Prostate gland (tissue), 2 donors: ENCODE data around the gene AREG. TPM values are rescaled to one million over a fixed set of nuclear protein-coding genes. Genes with fewer than 3 reads are reported as not detected.

ENCODE experiments used
- DNase-seq: peaks from one replicate; pipeline ENCODE4 v3.0.0-alpha.2; 2019; ENCODE audit warnings: low spot score
- H3K27ac ChIP-seq, 2 donors: fragments of 200-600 bp; sonication (generic); 2 replicates each; pipeline ENCODE4 v1.5.1; 2017 to 2019
- H3K27me3 ChIP-seq: fragments of 200-600 bp; sonication (generic); replicated peaks from 2 replicates; pipeline ENCODE4 v1.5.1; 2019; ENCODE audit not compliant: insufficient read depth
- H3K36me3 ChIP-seq, 2 donors: fragments of 200-600 bp; sonication (generic); 1 replicate in 1 of 2; 2 replicates in 1 of 2; pipeline versions ENCODE4 v1.5.1 to v1.8.1; 2017 to 2019
- H3K4me1 ChIP-seq: fragments of 200-600 bp; sonication (generic); replicated peaks from 2 replicates; pipeline ENCODE4 v1.5.1; 2019
- H3K4me3 ChIP-seq, 2 donors: fragments of 200-600 bp; sonication (generic); 2 replicates each; pipeline ENCODE4 v1.5.1; 2017 to 2019
- H3K9me3 ChIP-seq: fragments of 200-600 bp; sonication (generic); 2 replicates; pipeline ENCODE4 v1.5.1; 2017
- CTCF ChIP-seq, 4 experiments: fragments of 200-600 bp in 2 of 4; fragments of 450-650 bp in 2 of 4; sonication (generic) in 2 of 4; IDR thresholded peaks; 1 replicate in 3 of 4; 2 replicates in 1 of 4; pipeline ENCODE4 v1.5.1; 2016 to 2019; ENCODE audit warnings: antibody characterized with exemption in 4 of 4, mild to moderate bottlenecking in 2 of 4, moderate library complexity in 2 of 4
- POLR2A ChIP-seq: fragments of 450-650 bp; IDR thresholded peaks from one replicate; pipeline ENCODE4 v1.6.1; 2016; ENCODE audit warnings: antibody characterized with exemption, mild to moderate bottlenecking
- POLR2AphosphoS5 ChIP-seq: sonication (generic); formaldehyde crosslinking; IDR thresholded peaks from one replicate; pipeline ENCODE4 v1.6.1; 2017; ENCODE audit warnings: antibody characterized with exemption
- WGBS: methylation state at CpG from one replicate; pipeline ENCODE4 v1.1.5; 2018; 5-methylcytosine and 5-hydroxymethylcytosine counted together
- intact Hi-C: fragments of 100-400 bp; cut with DNase I; formaldehyde crosslinking; loops from one replicate; pipeline ENCODE4 v1.14.2; 2022
- total RNA-seq, 2 donors: library from RNA; depleted of rRNA; stranded (reverse); fragments of >200 nt; gene quantifications; one replicate each; pipeline ENCODE4 v1.1.0, GENCODE V29; 2016

Gene AREG
- total RNA-seq, 2 donors from 2014 or later, result 4.2 to 17.1 TPM

DNA sequence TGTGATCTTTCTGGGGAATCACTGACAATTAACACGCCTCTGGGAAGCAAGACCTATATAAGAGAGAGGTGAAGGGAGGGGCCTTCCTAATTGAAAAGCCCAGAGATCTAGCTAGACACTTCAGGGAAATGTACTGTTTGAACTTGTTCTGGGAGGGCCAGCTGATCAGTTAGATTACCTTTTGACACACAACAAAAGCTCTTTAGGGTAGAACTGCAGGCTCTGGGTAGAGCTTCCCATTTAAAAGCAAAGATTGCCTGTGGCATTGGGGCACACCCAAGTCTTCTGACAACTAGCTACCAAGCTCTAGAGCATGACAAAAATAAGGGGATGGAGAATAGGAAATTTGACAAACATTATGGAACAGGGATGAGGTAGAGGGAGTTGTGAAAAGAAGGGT, 26.3 kb downstream of the AREG start:
- H3K27ac ChIP-seq, result no peak overlapping the region
- H3K27me3 ChIP-seq, result no peaks in the 10 kb centered on the region
- 65% methylated on average over 1 of the region's 1 CpG for WGBS
- TF ChIP-seq POLR2A (no peak), POLR2AphosphoS5 (no peak), CTCF (IDR thresholded peaks at IDR 0.05) (no peak)
- H3K9me3 ChIP-seq, result no peaks in the 10 kb centered on the region
- DNase-seq, result no peak
- no peaks in the 10 kb centered on the region for H3K4me1 ChIP-seq
- intact Hi-C loops, result no loop called here
- no peak overlapping the region for H3K4me3 ChIP-seq
- H3K36me3 ChIP-seq, result no peaks in the 10 kb centered on the region

GRCh38 chr4:74473155-74473811, 28.3 kb downstream of the AREG start:
- Histone ChIP-seq H3K36me3 (no peaks in the 10 kb centered on the region), H3K9me3 (no peaks in the 10 kb centered on the region), H3K4me1 (no peaks in the 10 kb centered on the region), H3K27me3 (no peaks in the 10 kb centered on the region), H3K27ac (no peak overlapping the region), H3K4me3 (no peak overlapping the region)
- intact Hi-C loops, result no loop called here
- peak; percentile 23 for DNase-seq
- 44% methylated on average over 5 of the region's 5 CpGs for WGBS
- TF ChIP-seq POLR2A, result no peak
- TF ChIP-seq POLR2AphosphoS5, result peak; percentile 20

DNA sequence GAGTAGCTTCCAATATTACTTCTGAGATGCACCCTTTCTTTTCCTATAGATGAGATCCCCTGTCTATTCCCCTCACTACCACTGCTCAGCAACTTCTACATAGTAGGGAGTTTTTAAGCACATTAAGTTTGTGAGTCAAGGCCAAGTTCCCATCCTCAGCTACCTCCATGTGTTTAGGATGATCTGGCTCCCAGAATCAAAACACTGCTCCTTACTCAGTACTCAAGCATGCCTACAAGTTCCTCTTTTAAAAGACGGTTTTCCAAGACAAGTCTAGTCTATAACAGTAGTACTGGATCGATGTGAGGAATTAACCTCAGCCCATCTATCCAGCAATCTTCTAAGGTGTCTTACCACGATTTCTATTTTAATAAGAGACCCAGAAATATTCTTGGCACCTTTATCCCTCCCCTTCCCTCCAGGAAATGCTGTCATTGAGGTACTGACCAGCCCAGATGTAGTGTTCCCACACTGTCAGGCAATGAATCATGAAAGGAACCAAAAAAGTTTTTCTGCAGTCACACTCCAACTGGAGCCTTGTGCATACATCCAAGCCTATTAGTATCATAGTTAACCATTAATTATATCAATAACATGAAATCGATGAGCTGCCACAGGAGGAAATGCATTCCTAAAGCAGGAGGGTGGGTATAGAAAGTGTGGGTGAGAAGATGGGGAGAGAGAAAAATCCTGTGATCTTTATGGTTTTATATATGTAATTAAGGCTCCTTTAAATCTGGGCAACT, 29.6 kb downstream of the AREG start:
- 39% methylated on average over 4 of the region's 4 CpGs for WGBS
- H3K4me3 ChIP-seq, result no peak overlapping the region
- DNase-seq, result no peak
- H3K9me3 ChIP-seq, result no peaks in the 10 kb centered on the region
- H3K27me3 ChIP-seq, result no peaks in the 10 kb centered on the region
- no peaks in the 10 kb centered on the region for H3K36me3 ChIP-seq
- TF ChIP-seq POLR2A, result no peak
- TF ChIP-seq POLR2AphosphoS5, result no peak
- TF ChIP-seq CTCF (IDR thresholded peaks at IDR 0.05), result no peak
- no peaks in the 10 kb centered on the region for H3K4me1 ChIP-seq
- no peak overlapping the region for H3K27ac ChIP-seq
- intact Hi-C loops, result no loop called here

- peak; percentile 6 for DNase-seq
- H3K27ac ChIP-seq, result no peak overlapping the region
- 52% methylated on average over 2 of the region's 2 CpGs for WGBS
Measured at GRCh38 chr4:74475091-74475800, 30.3 kb downstream of the AREG start.

More at GRCh38 chr4:74475091-74475800, 30.3 kb downstream of the AREG start:
- Histone ChIP-seq H3K4me1 (no peaks in the 10 kb centered on the region), H3K36me3 (no peaks in the 10 kb centered on the region), H3K27me3 (no peaks in the 10 kb centered on the region), H3K4me3 (no peak overlapping the region), H3K9me3 (no peaks in the 10 kb centered on the region)
- TF ChIP-seq CTCF (IDR thresholded peaks at IDR 0.05) (no peak), POLR2A (no peak), POLR2AphosphoS5 (no peak)
- intact Hi-C loops, result no loop called here
